GM12878 (cell line): ENCODE results near the gene PSORS1C1. TPM values are rescaled to one million over a fixed set of nuclear protein-coding genes. Genes with fewer than 3 reads are reported as not detected.
A peak's percentile ranks its signal among the peaks of the same experiment; 100 is the strongest.

Source experiments
- ATF2 ChIP-seq: IDR thresholded peaks from 2 replicates; pipeline ENCODE4 v1.6.1; 2012; ENCODE audit warnings: low read length, inconsistent platforms
- ATF3 ChIP-seq: IDR thresholded peaks from 2 replicates; pipeline ENCODE4 v1.6.1; 2011; ENCODE audit warnings: low read depth, mild to moderate bottlenecking, low read length, moderate library complexity, borderline replicate concordance; ENCODE audit errors: extremely low read depth
- ATF7 ChIP-seq: fragments of 450-650 bp; IDR thresholded peaks from 2 replicates; pipeline ENCODE4 v1.6.1; 2016; ENCODE audit warnings: low read depth, mild to moderate bottlenecking
- CHD1 ChIP-seq: IDR thresholded peaks from 2 replicates; pipeline ENCODE4 v1.6.1; 2012; ENCODE audit warnings: low read depth, low read length, improper control_type of control experiment
- E2F4 ChIP-seq: IDR thresholded peaks from 2 replicates; pipeline ENCODE4 v1.6.1; 2012; ENCODE audit warnings: low read depth, low read length, improper control_type of control experiment
- EZH2 ChIP-seq: IDR thresholded peaks from 2 replicates; pipeline ENCODE4 v1.6.1; 2012; ENCODE audit warnings: low read depth, mild to moderate bottlenecking, control low read depth, inconsistent platforms, low read length, borderline replicate concordance; ENCODE audit not compliant: control insufficient read depth
- MAX ChIP-seq: IDR thresholded peaks from 2 replicates; pipeline ENCODE4 v1.6.1; 2012; ENCODE audit warnings: low read depth, low read length, improper control_type of control experiment
- MXI1 ChIP-seq: fragments of 150-350 bp; IDR thresholded peaks from 2 replicates; pipeline ENCODE4 v1.6.1; 2011; ENCODE audit warnings: low read depth, mild to moderate bottlenecking, inconsistent platforms, low read length, improper control_type of control experiment
- MYC ChIP-seq: IDR thresholded peaks from 2 replicates; pipeline ENCODE4 v1.6.1; 2011; ENCODE audit warnings: mild to moderate bottlenecking, low read length, moderate library complexity, inconsistent platforms; ENCODE audit not compliant: insufficient read depth, insufficient replicate concordance, insufficient read length, severe bottlenecking
- PKNOX1 ChIP-seq: fragments of 450-650 bp; IDR thresholded peaks from 2 replicates; pipeline ENCODE4 v1.6.1; 2016; ENCODE audit warnings: mild to moderate bottlenecking
- RELA ChIP-seq: fragments of 450-650 bp; IDR thresholded peaks from 2 replicates; pipeline ENCODE4 v1.8.0; 2014; ENCODE audit warnings: borderline replicate concordance; ENCODE audit not compliant: partially characterized antibody
- SMAD1 ChIP-seq: fragments of 450-650 bp; IDR thresholded peaks from 2 replicates; pipeline ENCODE4 v1.6.1; 2018; ENCODE audit warnings: mild to moderate bottlenecking, low read depth; ENCODE audit not compliant: partially characterized antibody
- TAF1 ChIP-seq: IDR thresholded peaks from 2 replicates; pipeline ENCODE4 v1.6.1; 2011; ENCODE audit warnings: mild to moderate bottlenecking, low read depth, low read length, borderline replicate concordance
- TBL1XR1 ChIP-seq: IDR thresholded peaks from 2 replicates; pipeline ENCODE4 v1.6.1; 2012; ENCODE audit warnings: low read depth, low read length, improper control_type of control experiment
- TCF12 ChIP-seq: IDR thresholded peaks from 2 replicates; pipeline ENCODE4 v1.6.1; 2011; ENCODE audit warnings: low read depth, mild to moderate bottlenecking, low read length
- TCF3 ChIP-seq: IDR thresholded peaks from 2 replicates; pipeline ENCODE4 v1.6.1; 2012; ENCODE audit warnings: low read depth, mild to moderate bottlenecking, low read length, borderline replicate concordance; ENCODE audit not compliant: insufficient read depth
- ZNF687 ChIP-seq: fragments of 450-650 bp; IDR thresholded peaks from 2 replicates; pipeline ENCODE4 v1.6.1; 2017; ENCODE audit warnings: mild to moderate bottlenecking, moderate library complexity
- polyA plus RNA-seq, 11 experiments: library from polyadenylated mRNA; depleted of rRNA in 4 of 11; unstranded in 6 of 11; stranded (reverse) in 5 of 11; fragments of >200 nt; fragmentation: Nextera tagmentation in 4 of 11; fragmentation: Illumina TruSeq in 1 of 11; extraction: Ambion mirVana in 4 of 11; extraction: Trizol in 1 of 11; gene quantifications; 1 replicate in 1 of 11; 2 replicates in 10 of 11; pipeline versions ENCODE4 v1.2.1 to v1.2.3, GENCODE V29; 2011 to 2016; ENCODE audit warnings: inconsistent platforms in 2 of 11, missing spikeins in 2 of 11, low read depth in 1 of 11
- total RNA-seq, 4 experiments: library from RNA; depleted of rRNA in 3 of 4; stranded (reverse); fragments of >200 nt in 3 of 4; fragmentation: Illumina TruSeq in 1 of 4; extraction: Trizol in 1 of 4; gene quantifications; 2 replicates each; pipeline versions ENCODE4 v1.2.1 to v1.2.3, GENCODE V29; 2013 to 2021
- TF ChIP-seq, protein P1 (sequence below): fragments of 450-650 bp; conservative IDR thresholded peaks from 2 replicates; pipeline ENCODE4 v1.6.1; 2017; ENCODE audit warnings: mild to moderate bottlenecking, moderate library complexity

Gene PSORS1C1
- total and polyA plus RNA-seq, 10 of the 15 experiments (the other 5 are each of a cell fraction or from before 2014, with no cell fraction given), result 0.13 to 1.00 (median 0.20) TPM; not detected in 5

GRCh38 chr6:31158140-31158862 is 43.7 kb downstream of the PSORS1C1 start, which contains the start of gene TCF19 (continued):
- peak; percentile 47 for TF ChIP-seq PKNOX1
- TF ChIP-seq TCF12, result no peak
- TF ChIP-seq RELA, result peak; percentile 67
- TF ChIP-seq ATF3, result no peak
- TF ChIP-seq ZNF687, result no peak
- no peak for TF ChIP-seq ATF2
- TF ChIP-seq CHD1, result no peak
- peak; percentile 94 for TF ChIP-seq E2F4
- TF ChIP-seq, protein P1, sequence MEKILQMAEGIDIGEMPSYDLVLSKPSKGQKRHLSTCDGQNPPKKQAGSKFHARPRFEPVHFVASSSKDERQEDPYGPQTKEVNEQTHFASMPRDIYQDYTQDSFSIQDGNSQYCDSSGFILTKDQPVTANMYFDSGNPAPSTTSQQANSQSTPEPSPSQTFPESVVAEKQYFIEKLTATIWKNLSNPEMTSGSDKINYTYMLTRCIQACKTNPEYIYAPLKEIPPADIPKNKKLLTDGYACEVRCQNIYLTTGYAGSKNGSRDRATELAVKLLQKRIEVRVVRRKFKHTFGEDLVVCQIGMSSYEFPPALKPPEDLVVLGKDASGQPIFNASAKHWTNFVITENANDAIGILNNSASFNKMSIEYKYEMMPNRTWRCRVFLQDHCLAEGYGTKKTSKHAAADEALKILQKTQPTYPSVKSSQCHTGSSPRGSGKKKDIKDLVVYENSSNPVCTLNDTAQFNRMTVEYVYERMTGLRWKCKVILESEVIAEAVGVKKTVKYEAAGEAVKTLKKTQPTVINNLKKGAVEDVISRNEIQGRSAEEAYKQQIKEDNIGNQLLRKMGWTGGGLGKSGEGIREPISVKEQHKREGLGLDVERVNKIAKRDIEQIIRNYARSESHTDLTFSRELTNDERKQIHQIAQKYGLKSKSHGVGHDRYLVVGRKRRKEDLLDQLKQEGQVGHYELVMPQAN, result peak; percentile 99
- no peak; the same call in 1 of the 2 replicates for TF ChIP-seq MAX
- 0 out of 2 replicates have a peak, but pooled peaks have one; percentile 17 for TF ChIP-seq ATF7
- no peak for TF ChIP-seq TCF3
- TF ChIP-seq MYC, result no peak
- TF ChIP-seq SMAD1, result no peak
- TF ChIP-seq EZH2, result no peak
- TF ChIP-seq TAF1, result peak; percentile 43; the same call in 1 of the 2 replicates
- TF ChIP-seq TBL1XR1, result no peak
- TF ChIP-seq MXI1, result peak; percentile 84
